Uterus (tissue), 2 donors: ENCODE measurements around the gene BMP8A.

Experiments
- CTCF ChIP-seq, 4 experiments: fragments of 200-600 bp in 2 of 4; fragments of 450-650 bp in 2 of 4; sonication (generic) in 2 of 4; IDR thresholded peaks; one replicate each; pipeline ENCODE4 v1.5.1; 2016 to 2019; ENCODE audit warnings: antibody characterized with exemption in 4 of 4, mild to moderate bottlenecking in 2 of 4, moderate library complexity in 1 of 4
- POLR2A ChIP-seq, 2 donors: fragments of 450-650 bp; IDR thresholded peaks; one replicate each; pipeline ENCODE4 v1.6.1; 2016; ENCODE audit warnings: antibody characterized with exemption in 2 of 2, mild to moderate bottlenecking in 1 of 2, moderate library complexity in 1 of 2

- no peak for TF ChIP-seq CTCF (IDR thresholded peaks at IDR 0.05)
- no peak for TF ChIP-seq POLR2A (IDR thresholded peaks at IDR 0.05)
Observed at GRCh38 chr1:39525366-39526165, 34.1 kb downstream of the BMP8A start.
